Measurements from ENCODE around the gene PERP. TPM values are rescaled to one million over a fixed set of nuclear protein-coding genes. Genes with fewer than 3 reads are reported as not detected.
A peak's percentile ranks its signal among the peaks of the same experiment; 100 is the strongest.

Gene PERP
- total RNA-seq, 1 donor from 2014 or later: 7.0 TPM

DNA sequence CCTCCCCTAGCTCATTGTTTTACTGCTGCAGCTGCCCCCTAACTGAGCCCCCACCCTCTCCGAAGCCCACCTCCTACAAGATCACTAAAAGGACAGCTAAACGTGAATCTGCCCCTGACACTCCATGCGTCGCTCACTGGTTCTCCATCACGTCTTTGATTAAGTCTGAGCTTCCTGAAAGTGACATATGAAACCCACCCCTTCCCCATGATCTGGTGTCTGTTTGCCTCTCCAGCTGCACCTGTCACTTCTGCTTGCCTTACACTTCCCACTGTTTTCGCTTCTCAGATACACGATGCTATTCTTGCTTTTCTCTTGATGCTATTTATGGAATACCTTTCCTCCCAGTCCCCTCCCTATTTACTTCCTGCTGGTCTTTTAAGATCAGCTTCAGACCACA, 8.0 kb upstream of the PERP start:
- H3K36me3 Mint-ChIP-seq (ENCODE audit: low read depth): no peaks in the 10 kb centered on the region
- intact Hi-C loops (cut with micrococcal nuclease): loop anchor here (5.0 to 10.0 kb wide), 3 partner anchors 290 to 652 kb away; partner anchors contain the start of gene HEBP2
- H3K4me3 Mint-ChIP-seq (ENCODE audit: low read depth): no peak overlapping the region
- H3K9me3 Mint-ChIP-seq: no peaks in the 10 kb centered on the region
- H3K27ac Mint-ChIP-seq: no peak overlapping the region
- DNase-seq (ENCODE audit: low spot score): no peak
- H3K4me1 Mint-ChIP-seq (ENCODE audit: low read depth): peaks cover 6% of the 10 kb centered on the region
- peaks cover 40% of the 10 kb centered on the region for H3K27me3 Mint-ChIP-seq (ENCODE audit: low read depth)

DNA sequence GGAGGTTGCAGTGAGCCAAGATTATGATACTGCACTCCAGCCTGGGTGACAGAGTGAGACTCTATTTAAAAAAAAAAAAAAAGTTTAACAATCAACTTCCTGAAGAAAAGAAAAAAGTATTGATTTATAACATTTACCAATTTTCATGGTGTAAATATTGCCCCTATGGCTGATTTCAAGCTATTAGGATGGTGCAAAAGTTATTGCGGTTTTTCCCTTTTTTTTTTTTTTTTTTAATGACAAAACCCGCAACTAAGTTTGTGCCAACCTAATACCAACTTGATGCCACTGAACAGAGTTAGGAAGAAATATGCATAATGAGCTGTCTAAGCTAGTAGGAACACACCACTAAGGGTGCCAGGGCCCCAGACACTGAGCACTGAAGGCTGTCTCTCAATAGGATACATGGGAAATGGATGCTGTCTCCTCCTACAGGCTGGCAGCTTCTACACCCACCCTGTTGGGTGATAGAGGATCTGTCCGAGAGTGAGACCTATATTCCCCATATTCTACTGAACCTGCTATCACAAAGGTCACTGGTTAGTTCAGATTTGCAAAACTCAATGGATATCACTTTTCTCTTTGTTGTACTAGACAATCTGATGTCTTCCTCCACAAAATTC, 6.5 kb upstream of the PERP start:
- Mint-ChIP-seq H3K36me3 (ENCODE audit: low read depth) (no peaks in the 10 kb centered on the region), H3K4me3 (ENCODE audit: low read depth) (no peak overlapping the region), H3K4me1 (ENCODE audit: low read depth) (peaks cover 9% of the 10 kb centered on the region), H3K9me3 (no peaks in the 10 kb centered on the region), H3K27ac (no peak overlapping the region), H3K27me3 (ENCODE audit: low read depth) (peaks cover 42% of the 10 kb centered on the region)
- intact Hi-C loops (cut with micrococcal nuclease): loop anchor here (10.0 kb wide), 1 partner anchor 291 kb away; the partner anchor contains the start of gene HEBP2
- no peak for DNase-seq (ENCODE audit: low spot score)

DNA sequence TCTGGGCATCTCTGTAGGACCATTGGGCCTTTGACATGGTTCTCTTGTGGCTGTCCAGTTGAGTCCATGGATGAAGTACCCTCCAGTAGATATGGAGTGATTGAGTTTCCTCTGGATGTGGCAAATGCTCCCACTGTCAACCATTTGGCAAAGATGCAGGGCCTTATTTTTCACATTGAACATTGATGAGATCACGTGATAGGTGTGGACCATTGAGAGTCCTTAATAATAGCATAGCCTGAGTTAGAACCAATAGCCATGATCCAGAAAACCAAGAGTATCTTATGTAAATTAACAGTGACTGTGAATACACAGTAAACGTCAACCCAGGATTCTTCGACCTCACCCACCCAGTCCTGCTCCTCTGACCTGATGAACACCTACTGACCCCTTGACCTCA, 3.0 kb upstream of the PERP start:
- intact Hi-C loops (cut with micrococcal nuclease): loop anchor here (10.0 kb wide), 1 partner anchor 295 kb away; the partner anchor contains the start of gene HEBP2
- no peak overlapping the region for H3K4me3 Mint-ChIP-seq (ENCODE audit: low read depth)
- H3K27me3 Mint-ChIP-seq (ENCODE audit: low read depth): peaks cover 41% of the 10 kb centered on the region
- H3K9me3 Mint-ChIP-seq: no peaks in the 10 kb centered on the region
- no peak for DNase-seq (ENCODE audit: low spot score)
- peaks cover 9% of the 10 kb centered on the region for H3K36me3 Mint-ChIP-seq (ENCODE audit: low read depth)
- H3K27ac Mint-ChIP-seq: no peak overlapping the region
- peaks cover 22% of the 10 kb centered on the region for H3K4me1 Mint-ChIP-seq (ENCODE audit: low read depth)

DNA sequence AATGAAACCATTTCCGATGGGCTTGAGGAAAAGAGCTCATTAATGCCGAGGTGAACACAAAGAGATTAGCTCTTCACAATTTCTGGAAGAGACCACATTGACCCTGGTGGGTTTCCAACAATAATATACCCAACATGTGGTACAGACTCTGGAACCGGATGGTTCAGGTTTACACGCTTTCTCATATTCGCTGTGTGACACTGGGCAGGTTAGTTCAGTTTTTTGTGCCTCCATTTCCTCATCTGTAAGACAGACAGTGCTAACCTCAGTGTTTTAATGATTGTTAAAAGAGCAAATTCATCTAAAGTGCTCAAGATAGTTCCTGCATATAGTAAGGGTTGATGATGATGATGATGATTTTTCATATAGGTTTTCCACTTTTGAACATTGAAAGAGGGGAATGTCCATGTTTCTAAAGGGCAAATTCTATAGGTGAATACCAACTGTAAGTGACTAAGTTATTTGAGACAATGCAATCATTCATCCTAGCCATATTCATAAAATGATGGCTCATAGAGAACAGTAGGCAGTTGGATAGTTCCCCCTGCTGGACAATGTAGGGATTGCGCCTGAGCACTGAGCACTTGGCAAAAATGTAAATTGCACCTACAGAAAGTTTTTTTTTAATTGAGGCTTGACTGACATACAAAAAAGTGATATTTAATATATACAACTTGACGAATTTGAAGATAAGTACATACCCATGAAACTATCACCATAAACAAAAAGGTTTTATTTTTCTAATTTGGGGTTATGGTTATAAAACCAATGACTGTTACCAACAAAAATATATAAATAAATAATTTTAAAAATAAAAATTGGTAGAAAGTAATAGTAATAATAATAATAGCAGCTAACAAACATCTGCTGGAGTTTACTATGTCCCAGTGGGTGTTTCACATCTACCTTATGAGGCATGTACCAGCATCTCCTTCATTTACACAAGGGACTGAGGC, 2.1 kb upstream of the PERP start:
- intact Hi-C loops (cut with micrococcal nuclease): loop anchor here (1.0 to 5.0 kb wide), 4 partner anchors 108 to 617 kb away; partner anchors contain the start of genes OLIG3 and TNFAIP3
- Mint-ChIP-seq H3K4me3 (ENCODE audit: low read depth) (peak overlapping the region; percentile 11), H3K27ac (no peak overlapping the region), H3K9me3 (no peaks in the 10 kb centered on the region), H3K27me3 (ENCODE audit: low read depth) (peaks cover 36% of the 10 kb centered on the region), H3K4me1 (ENCODE audit: low read depth) (peaks cover 26% of the 10 kb centered on the region), H3K36me3 (ENCODE audit: low read depth) (peaks cover 9% of the 10 kb centered on the region)
- DNase-seq (ENCODE audit: low spot score): peak; percentile 65

DNA sequence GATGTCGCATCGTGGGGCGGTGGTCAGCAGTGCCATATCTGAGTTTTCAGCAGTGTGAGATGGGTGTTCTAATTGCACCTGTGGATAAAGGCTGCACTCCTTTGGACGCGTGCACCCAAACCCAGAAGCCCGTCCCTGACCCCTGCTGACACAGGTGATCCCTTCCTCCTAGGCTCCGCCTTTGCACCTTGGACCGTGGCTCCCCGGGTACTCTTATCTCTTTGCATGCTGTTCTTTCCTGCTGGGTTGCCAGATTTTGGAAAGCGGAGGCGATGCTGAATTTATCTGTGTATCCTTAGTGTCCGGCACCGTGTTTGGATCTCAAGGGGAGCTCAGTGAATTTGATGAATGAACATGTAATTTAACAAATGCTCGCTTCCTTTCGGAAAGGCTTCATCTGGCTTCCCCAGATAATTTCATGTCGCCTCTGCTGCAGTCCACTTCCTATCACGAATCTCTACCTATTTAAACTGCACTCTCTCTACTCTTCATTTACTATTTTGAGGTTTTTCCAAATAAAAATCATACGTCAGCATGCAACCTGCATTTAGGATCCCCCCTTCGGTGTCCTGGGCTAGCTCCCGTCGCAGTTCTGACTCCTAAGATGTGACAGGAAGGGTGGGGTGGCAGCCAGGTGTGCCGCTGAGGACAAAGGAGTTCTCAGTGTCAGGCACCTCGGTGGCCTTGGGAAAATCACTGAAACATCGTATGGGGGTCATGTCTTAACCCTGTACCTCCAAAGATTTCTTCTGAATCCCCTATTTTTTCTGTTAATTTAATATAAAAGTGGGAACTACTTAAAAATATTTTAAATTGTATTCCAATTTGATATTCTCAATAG, 753 bp upstream of the PERP start:
- H3K4me1 Mint-ChIP-seq (ENCODE audit: low read depth): peaks cover 26% of the 10 kb centered on the region
- no peak for DNase-seq (ENCODE audit: low spot score)
- peak overlapping the region; percentile 56 for H3K27ac Mint-ChIP-seq
- intact Hi-C loops (cut with micrococcal nuclease): loop anchor here (5.0 kb wide), 2 partner anchors 241 to 616 kb away; partner anchors contain the start of genes OLIG3 and TNFAIP3
- H3K9me3 Mint-ChIP-seq: no peaks in the 10 kb centered on the region
- peaks cover 29% of the 10 kb centered on the region for H3K27me3 Mint-ChIP-seq (ENCODE audit: low read depth)
- H3K4me3 Mint-ChIP-seq (ENCODE audit: low read depth): peak overlapping the region; percentile 84
- peaks cover 9% of the 10 kb centered on the region for H3K36me3 Mint-ChIP-seq (ENCODE audit: low read depth)

DNA sequence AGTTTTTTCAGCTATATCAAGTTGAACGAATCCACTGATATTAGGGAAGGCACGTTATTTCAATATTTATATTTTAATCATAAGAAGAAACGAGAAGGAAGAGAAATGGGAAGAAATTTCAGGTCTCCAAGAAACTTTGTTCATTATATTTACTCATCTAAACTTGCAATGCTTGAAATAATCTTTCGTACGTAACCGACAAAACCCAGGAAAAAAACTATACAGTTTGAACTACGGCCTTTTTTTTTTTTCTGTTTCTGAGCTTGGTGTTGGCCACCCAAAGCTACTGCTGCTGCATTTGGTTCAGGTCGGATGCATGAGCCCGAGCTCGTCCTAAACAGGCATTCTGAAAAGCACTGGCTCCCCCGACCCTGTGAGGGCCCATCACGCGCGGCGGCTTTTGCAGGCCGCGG, 548 bp downstream of the PERP start:
- no peak for DNase-seq (ENCODE audit: low spot score)
- H3K27me3 Mint-ChIP-seq (ENCODE audit: low read depth): peaks cover 29% of the 10 kb centered on the region
- intact Hi-C loops (cut with micrococcal nuclease): loop anchor here (5.0 kb wide), 2 partner anchors 239 to 614 kb away; partner anchors contain the start of genes OLIG3 and TNFAIP3
- no peaks in the 10 kb centered on the region for H3K9me3 Mint-ChIP-seq
- H3K27ac Mint-ChIP-seq: peak overlapping the region; percentile 77
- peak overlapping the region; percentile 88 for H3K4me3 Mint-ChIP-seq (ENCODE audit: low read depth)
- peaks cover 26% of the 10 kb centered on the region for H3K4me1 Mint-ChIP-seq (ENCODE audit: low read depth)
- peaks cover 9% of the 10 kb centered on the region for H3K36me3 Mint-ChIP-seq (ENCODE audit: low read depth)

DNA sequence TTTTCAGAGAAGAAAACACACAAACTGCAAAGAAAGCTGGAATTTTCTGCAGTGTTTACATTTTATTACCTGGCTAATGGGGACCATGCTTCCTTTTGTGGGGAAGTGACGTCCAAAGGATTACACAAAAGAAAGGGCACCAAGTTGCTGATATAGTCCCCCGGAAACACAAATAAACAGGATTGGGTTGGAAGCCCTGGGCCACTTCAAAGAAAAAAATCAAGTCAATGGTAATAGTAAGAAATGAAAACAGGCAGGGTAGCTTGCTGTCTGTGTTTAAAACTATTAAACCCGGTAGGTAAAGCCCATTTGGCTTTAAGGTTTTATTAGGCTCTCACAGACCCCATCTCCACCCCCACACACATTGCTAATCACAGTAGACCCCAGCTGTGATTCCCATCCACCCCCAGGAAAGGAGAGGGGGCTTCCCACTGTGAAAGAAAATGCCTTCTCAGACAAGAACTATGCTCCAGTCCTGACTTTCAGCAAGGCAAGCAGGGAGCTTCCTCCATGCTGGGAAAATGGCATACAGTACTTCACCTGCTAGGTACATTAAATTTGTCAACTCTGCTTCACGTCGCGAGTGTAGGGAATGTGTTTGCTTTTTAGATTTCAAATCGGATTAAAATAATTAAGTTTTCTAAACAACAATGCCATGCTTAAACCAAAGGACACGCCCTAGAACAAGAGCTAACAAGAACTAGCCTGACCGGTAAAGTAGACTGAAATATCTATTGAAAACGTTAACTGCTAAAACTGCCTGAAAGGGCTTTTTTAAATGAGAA, 1.1 kb downstream of the PERP start:
- peaks cover 9% of the 10 kb centered on the region for H3K36me3 Mint-ChIP-seq (ENCODE audit: low read depth)
- H3K4me1 Mint-ChIP-seq (ENCODE audit: low read depth): peaks cover 26% of the 10 kb centered on the region
- DNase-seq (ENCODE audit: low spot score): no peak
- intact Hi-C loops (cut with micrococcal nuclease): loop anchor here (5.0 kb wide), 2 partner anchors 239 to 614 kb away; partner anchors contain the start of genes OLIG3 and TNFAIP3
- H3K9me3 Mint-ChIP-seq: no peaks in the 10 kb centered on the region
- H3K27ac Mint-ChIP-seq: peak overlapping the region; percentile 47
- H3K4me3 Mint-ChIP-seq (ENCODE audit: low read depth): peak overlapping the region; percentile 88
- H3K27me3 Mint-ChIP-seq (ENCODE audit: low read depth): peaks cover 27% of the 10 kb centered on the region

DNA sequence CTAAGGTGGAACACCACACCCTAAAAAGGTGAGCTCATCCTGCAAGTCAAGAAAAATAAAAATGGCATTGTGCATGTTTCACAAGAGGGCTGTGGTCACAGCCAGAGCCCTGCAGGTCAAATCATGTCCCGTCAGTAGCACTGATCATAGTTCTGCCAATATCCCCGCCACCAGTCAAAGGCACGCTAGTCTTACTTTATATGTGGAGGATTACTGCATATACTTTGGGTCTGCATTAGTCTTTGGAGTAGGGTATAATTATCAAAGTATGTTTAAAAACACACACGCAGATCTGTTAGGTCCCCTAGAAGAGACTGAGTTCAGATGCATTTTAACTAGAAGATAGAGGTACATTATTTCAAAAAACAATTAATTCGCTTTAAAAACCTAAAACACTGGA, 1.8 kb downstream of the PERP start:
- H3K4me1 Mint-ChIP-seq (ENCODE audit: low read depth): peaks cover 26% of the 10 kb centered on the region
- H3K27me3 Mint-ChIP-seq (ENCODE audit: low read depth): peaks cover 22% of the 10 kb centered on the region
- DNase-seq (ENCODE audit: low spot score): no peak
- H3K27ac Mint-ChIP-seq: no peak overlapping the region
- peak overlapping the region; percentile 88 for H3K4me3 Mint-ChIP-seq (ENCODE audit: low read depth)
- H3K36me3 Mint-ChIP-seq (ENCODE audit: low read depth): peaks cover 9% of the 10 kb centered on the region
- intact Hi-C loops (cut with micrococcal nuclease): loop anchor here (5.0 kb wide), 2 partner anchors 238 to 613 kb away; partner anchors contain the start of genes OLIG3 and TNFAIP3
- no peaks in the 10 kb centered on the region for H3K9me3 Mint-ChIP-seq

DNA sequence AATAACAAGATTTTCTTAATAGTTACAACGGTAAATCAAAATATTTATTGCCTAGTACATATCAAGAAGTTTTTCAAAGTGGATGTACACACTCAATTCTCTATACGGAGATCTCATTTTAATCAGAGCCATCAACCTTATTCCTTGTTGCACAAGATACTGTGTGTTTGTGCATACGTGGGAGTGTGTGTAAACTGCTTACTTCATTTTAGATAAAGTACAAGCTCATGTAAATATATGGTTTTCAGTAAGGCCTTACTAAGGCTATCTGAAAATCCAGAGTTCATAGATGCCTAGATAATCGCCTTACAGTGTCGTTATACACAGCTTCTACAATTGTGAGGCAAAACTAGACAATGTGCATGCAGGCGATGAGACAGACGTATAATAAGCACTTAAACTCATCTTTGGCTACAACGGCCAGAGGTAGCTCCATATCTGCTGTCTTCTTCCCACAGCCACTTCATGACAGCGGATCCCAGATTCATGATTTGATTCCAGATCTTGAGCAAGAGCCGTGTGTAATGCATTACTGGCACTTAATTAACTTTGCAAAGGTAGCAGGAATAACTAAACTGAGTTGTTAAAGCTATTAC, 2.5 kb downstream of the PERP start:
- no peak overlapping the region for H3K27ac Mint-ChIP-seq
- no peak overlapping the region for H3K4me3 Mint-ChIP-seq (ENCODE audit: low read depth)
- peaks cover 9% of the 10 kb centered on the region for H3K36me3 Mint-ChIP-seq (ENCODE audit: low read depth)
- DNase-seq (ENCODE audit: low spot score): no peak
- H3K27me3 Mint-ChIP-seq (ENCODE audit: low read depth): peaks cover 23% of the 10 kb centered on the region
- H3K9me3 Mint-ChIP-seq: no peaks in the 10 kb centered on the region
- intact Hi-C loops (cut with micrococcal nuclease): loop anchor here (5.0 kb wide), 2 partner anchors 237 to 612 kb away; partner anchors contain the start of genes OLIG3 and TNFAIP3
- H3K4me1 Mint-ChIP-seq (ENCODE audit: low read depth): peaks cover 26% of the 10 kb centered on the region

DNA sequence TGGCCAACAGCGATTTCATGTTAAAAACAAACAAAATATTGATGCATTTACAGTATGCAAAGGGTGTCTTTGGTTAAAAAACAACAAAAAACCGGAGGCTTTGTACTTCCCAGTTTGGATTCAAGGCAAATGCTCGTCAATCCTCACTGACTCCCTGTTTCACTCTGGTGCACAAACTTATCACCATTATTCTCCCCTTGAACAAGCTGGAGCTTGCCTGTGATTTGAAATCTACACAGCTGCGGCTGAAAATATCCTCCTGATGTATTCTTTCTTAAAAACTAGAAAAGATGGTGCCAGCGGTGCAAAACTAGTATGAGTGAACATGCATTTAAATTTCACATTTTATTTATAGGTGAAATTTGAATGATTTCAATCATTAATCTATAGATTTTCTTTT, 3.3 kb downstream of the PERP start:
- peaks cover 20% of the 10 kb centered on the region for H3K27me3 Mint-ChIP-seq (ENCODE audit: low read depth)
- DNase-seq (ENCODE audit: low spot score): no peak
- H3K27ac Mint-ChIP-seq: no peak overlapping the region
- no peak overlapping the region for H3K4me3 Mint-ChIP-seq (ENCODE audit: low read depth)
- intact Hi-C loops (cut with micrococcal nuclease): no loop called here
- peaks cover 23% of the 10 kb centered on the region for H3K4me1 Mint-ChIP-seq (ENCODE audit: low read depth)
- no peaks in the 10 kb centered on the region for H3K9me3 Mint-ChIP-seq
- peaks cover 9% of the 10 kb centered on the region for H3K36me3 Mint-ChIP-seq (ENCODE audit: low read depth)

Data from activated T-helper 2 cell treated with anti-CD3 and anti-CD28 coated beads, Interferon-gamma antibody, Interleukin-2, Interleukin-4, amounts not matched to agents 10 μg/mL and 5 μg/mL and 100 μg/mL, durations not matched to agents 14 hours and 24 hours and 36 hours (primary cell).